ENCODE results near the gene FAM76B. TPM values are rescaled to one million over a fixed set of nuclear protein-coding genes. Genes with fewer than 3 reads are reported as not detected.

Gene FAM76B
- total RNA-seq, 1 donor from 2014 or later, result 25.3 TPM

- DNase-seq (ENCODE audit: low spot score), result no peak
Measured at GRCh38 chr11:95732930-95733602, 56.5 kb downstream of the FAM76B start.

- no peak for DNase-seq (ENCODE audit: low spot score)
Measured at GRCh38 chr11:95729462-95729861, 60.1 kb downstream of the FAM76B start.

GRCh38 chr11:95728790-95729189 lies 60.8 kb downstream of the FAM76B start:
- DNase-seq (ENCODE audit: low spot score), result no peak

- DNase-seq (ENCODE audit: low spot score), result no peak
Measured at GRCh38 chr11:95728094-95728493, 61.5 kb downstream of the FAM76B start.

- no peak for DNase-seq (ENCODE audit: low spot score)
Measured at GRCh38 chr11:95727620-95728019, 62.0 kb downstream of the FAM76B start.

GRCh38 chr11:95727111-95727510 lies 62.5 kb downstream of the FAM76B start:
- no peak for DNase-seq (ENCODE audit: low spot score)

GRCh38 chr11:95725196-95725595 lies 64.4 kb downstream of the FAM76B start:
- DNase-seq (ENCODE audit: low spot score), result no peak

- no peak for DNase-seq (ENCODE audit: low spot score)
Measured at GRCh38 chr11:95723361-95723942, 66.1 kb downstream of the FAM76B start.

GRCh38 chr11:95720195-95720594 lies 69.4 kb downstream of the FAM76B start:
- DNase-seq (ENCODE audit: low spot score), result no peak

Other genes starting within 250 kb of the FAM76B start
- gene CEP57, start 716 bp upstream of the FAM76B start, total RNA-seq, result 35.6 TPM
- 37.5 TPM for gene MTMR2, start 134.3 kb upstream of the FAM76B start, total RNA-seq